T-helper 2 cell (primary cell): ENCODE measurements around the gene STEAP4.
"Not testable (repeated sequence)": the region's sequence is repeated elsewhere in the genome, so short reads cannot be mapped to it uniquely, and the experiment has no call there.

Experiments
- DNase-seq, 5 experiments: peaks; one replicate each; pipeline versions ENCODE4 v3.0.0 to v3.0.0-alpha.2; 2012 to 2022

The STEAP4 gene

GRCh38 chr7:88267421-88267820 lies 39.3 kb downstream of the STEAP4 start:
- DNase-seq = no peak

- not testable (repeated sequence) for DNase-seq
These were observed 41.7 kb downstream of the STEAP4 start for GRCh38 chr7:88264987-88265386.

- DNase-seq = no peak
These were observed 44.1 kb downstream of the STEAP4 start for GRCh38 chr7:88262562-88262961.

GRCh38 chr7:88260719-88261118 lies 46.0 kb downstream of the STEAP4 start:
- no peak for DNase-seq

GRCh38 chr7:88259656-88260380 lies 46.9 kb downstream of the STEAP4 start:
- DNase-seq = no peak

- DNase-seq = not testable (repeated sequence)
These were observed 48.4 kb downstream of the STEAP4 start for GRCh38 chr7:88258296-88258695.

GRCh38 chr7:88256906-88257305 lies 49.8 kb downstream of the STEAP4 start:
- DNase-seq = no peak

GRCh38 chr7:88254721-88255424 lies 51.8 kb downstream of the STEAP4 start:
- DNase-seq = no peak

- no peak for DNase-seq
These were observed 53.1 kb downstream of the STEAP4 start for GRCh38 chr7:88253640-88254039.

GRCh38 chr7:88244258-88244657 lies 62.4 kb downstream of the STEAP4 start:
- DNase-seq = no peak

- peak in 1 of 5 experiments; percentile 31 for DNase-seq
These were observed 63.3 kb downstream of the STEAP4 start for GRCh38 chr7:88243345-88243909.

- no peak for DNase-seq
These were observed 66.8 kb downstream of the STEAP4 start for GRCh38 chr7:88239852-88240251.

GRCh38 chr7:88233828-88234227 lies 72.9 kb downstream of the STEAP4 start:
- no peak for DNase-seq

GRCh38 chr7:88230646-88231045 lies 76.0 kb downstream of the STEAP4 start:
- no peak for DNase-seq

GRCh38 chr7:88229302-88229995 lies 77.2 kb downstream of the STEAP4 start:
- DNase-seq = no peak

- no peak for DNase-seq
These were observed 79.7 kb downstream of the STEAP4 start for GRCh38 chr7:88226886-88227516.

- no peak for DNase-seq
These were observed 80.5 kb downstream of the STEAP4 start for GRCh38 chr7:88226201-88226600.

GRCh38 chr7:88224601-88225275 lies 82.0 kb downstream of the STEAP4 start:
- peak in 1 of 5 experiments; percentile 15 for DNase-seq

- no peak for DNase-seq
These were observed 83.4 kb downstream of the STEAP4 start for GRCh38 chr7:88223265-88223664.
